ENCODE results near the gene TBCA.

DNA sequence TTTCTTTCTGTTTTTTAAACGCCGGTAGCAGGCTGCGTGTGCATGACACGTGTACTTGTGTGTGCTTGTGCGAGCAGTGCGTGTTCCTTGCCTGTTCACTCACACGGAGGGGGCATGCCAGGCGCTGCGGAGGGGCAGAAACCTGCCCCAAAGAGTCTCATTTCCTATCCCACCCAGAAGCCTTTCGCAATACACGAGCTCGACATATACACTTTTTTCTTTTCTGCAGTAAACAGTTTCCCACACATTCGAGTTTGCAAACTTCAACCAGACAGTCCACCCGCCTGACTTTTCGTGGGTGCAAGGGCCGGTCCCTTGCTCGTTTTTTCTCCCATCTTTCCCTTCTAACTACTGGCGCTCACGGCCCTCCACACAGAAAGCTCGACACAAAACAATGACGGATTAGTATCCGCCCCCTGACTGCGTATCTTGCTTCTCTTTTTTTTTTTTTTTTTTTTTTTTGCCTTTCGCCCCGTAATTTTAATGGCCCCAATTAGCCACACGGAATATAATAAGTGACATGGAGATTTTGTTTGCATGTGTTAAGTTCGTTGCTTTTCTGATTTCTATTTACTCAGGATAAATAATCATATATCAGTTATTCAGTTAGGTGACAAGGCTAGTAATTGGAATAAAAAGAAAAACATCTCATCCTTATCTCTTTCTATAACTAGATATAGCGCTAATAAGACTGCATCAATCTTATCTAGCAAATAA, 132.3 kb downstream of the TBCA start:
- TF ChIP-seq, protein P1, sequence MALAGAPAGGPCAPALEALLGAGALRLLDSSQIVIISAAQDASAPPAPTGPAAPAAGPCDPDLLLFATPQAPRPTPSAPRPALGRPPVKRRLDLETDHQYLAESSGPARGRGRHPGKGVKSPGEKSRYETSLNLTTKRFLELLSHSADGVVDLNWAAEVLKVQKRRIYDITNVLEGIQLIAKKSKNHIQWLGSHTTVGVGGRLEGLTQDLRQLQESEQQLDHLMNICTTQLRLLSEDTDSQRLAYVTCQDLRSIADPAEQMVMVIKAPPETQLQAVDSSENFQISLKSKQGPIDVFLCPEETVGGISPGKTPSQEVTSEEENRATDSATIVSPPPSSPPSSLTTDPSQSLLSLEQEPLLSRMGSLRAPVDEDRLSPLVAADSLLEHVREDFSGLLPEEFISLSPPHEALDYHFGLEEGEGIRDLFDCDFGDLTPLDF (CRISPR knock-in tag; IDR thresholded peaks at IDR 0.05): no peak
- TF ChIP-seq ZBTB7A (IDR thresholded peaks at IDR 0.05; ENCODE audit: borderline replicate concordance, control insufficient read depth, low read depth, low read length) (no peak), STAG1 (CRISPR knock-in tag; IDR thresholded peaks at IDR 0.05; ENCODE audit: borderline replicate concordance) (no peak), BACH1 (tag; IDR thresholded peaks at IDR 0.05) (no peak), HMG20A (CRISPR knock-in tag; conservative IDR thresholded peaks at IDR 0.05) (no peak), RBM22 (IDR thresholded peaks at IDR 0.05; ENCODE audit: low read depth, low read length, poor library complexity, severe bottlenecking) (no peak), RBM25 (IDR thresholded peaks at IDR 0.05; ENCODE audit: low read depth, low read length, severe bottlenecking) (no peak), ZNF830 (CRISPR knock-in tag; IDR thresholded peaks at IDR 0.05) (no peak), GABPA (tag; conservative IDR thresholded peaks at IDR 0.05; ENCODE audit: low read depth) (no peak), ZNF282 (CRISPR knock-in tag; IDR thresholded peaks at IDR 0.05) (no peak), ESRRB (CRISPR knock-in tag; IDR thresholded peaks at IDR 0.05; ENCODE audit: borderline replicate concordance) (no peak)
